C4-2B (cell line): ENCODE results near the gene MLKL.

Source experiments
- H3K27ac ChIP-seq: fragments of 450-650 bp; 2 replicates; pipeline ENCODE4 v1.5.1; 2017
- ZFX ChIP-seq: fragments of 450-650 bp; IDR thresholded peaks from 2 replicates; pipeline ENCODE4 v1.6.1; 2017
- TF ChIP-seq, protein P1 (sequence below): fragments of 450-650 bp; conservative IDR thresholded peaks from 2 replicates; pipeline ENCODE4 v1.5.1; 2017; ENCODE audit warnings: mild to moderate bottlenecking

The MLKL gene

DNA sequence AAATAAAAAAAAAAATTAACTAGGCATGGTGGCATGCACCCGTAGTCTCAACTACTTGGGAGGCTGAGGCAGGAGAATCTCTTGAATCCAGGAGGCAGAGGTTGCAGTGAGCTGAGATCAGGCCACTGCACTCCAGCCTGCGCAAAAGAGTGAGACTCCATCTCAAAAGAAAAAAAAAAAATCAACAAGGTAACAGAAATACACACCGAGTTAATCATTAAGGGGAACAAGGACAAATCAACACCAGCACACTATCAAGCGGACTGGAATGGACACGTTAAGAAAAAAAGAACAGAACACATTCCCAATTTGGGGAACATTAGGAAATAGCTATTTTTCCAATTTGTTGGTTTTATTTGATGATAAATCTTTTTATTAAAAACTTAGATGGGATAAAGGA lies 65.4 kb downstream of the MLKL start:
- TF ChIP-seq ZFX = no peak
- TF ChIP-seq, protein P1, sequence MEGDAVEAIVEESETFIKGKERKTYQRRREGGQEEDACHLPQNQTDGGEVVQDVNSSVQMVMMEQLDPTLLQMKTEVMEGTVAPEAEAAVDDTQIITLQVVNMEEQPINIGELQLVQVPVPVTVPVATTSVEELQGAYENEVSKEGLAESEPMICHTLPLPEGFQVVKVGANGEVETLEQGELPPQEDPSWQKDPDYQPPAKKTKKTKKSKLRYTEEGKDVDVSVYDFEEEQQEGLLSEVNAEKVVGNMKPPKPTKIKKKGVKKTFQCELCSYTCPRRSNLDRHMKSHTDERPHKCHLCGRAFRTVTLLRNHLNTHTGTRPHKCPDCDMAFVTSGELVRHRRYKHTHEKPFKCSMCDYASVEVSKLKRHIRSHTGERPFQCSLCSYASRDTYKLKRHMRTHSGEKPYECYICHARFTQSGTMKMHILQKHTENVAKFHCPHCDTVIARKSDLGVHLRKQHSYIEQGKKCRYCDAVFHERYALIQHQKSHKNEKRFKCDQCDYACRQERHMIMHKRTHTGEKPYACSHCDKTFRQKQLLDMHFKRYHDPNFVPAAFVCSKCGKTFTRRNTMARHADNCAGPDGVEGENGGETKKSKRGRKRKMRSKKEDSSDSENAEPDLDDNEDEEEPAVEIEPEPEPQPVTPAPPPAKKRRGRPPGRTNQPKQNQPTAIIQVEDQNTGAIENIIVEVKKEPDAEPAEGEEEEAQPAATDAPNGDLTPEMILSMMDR = no peak
- H3K27ac ChIP-seq = no peak overlapping the region

DNA sequence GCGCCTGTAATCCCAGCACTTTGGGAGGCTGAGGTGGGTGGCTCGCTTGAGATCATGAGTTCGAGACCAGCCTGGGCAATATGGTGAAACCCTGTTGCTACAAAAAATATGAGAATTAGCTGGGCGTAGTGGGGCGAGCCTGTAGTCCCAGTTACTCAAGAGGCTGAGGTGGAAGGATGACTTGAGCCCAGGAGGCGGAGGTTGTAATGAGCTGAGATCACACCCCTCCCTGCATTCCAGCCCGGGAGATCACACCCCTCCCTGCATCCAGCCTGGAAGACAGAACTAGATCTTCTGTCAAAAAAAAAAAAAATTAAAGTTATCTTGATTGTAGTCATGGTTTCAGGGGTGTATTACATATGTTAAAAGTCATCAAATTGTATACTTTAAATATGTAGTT lies 67.0 kb downstream of the MLKL start:
- TF ChIP-seq, protein P1 = no peak
- no peak for TF ChIP-seq ZFX

DNA sequence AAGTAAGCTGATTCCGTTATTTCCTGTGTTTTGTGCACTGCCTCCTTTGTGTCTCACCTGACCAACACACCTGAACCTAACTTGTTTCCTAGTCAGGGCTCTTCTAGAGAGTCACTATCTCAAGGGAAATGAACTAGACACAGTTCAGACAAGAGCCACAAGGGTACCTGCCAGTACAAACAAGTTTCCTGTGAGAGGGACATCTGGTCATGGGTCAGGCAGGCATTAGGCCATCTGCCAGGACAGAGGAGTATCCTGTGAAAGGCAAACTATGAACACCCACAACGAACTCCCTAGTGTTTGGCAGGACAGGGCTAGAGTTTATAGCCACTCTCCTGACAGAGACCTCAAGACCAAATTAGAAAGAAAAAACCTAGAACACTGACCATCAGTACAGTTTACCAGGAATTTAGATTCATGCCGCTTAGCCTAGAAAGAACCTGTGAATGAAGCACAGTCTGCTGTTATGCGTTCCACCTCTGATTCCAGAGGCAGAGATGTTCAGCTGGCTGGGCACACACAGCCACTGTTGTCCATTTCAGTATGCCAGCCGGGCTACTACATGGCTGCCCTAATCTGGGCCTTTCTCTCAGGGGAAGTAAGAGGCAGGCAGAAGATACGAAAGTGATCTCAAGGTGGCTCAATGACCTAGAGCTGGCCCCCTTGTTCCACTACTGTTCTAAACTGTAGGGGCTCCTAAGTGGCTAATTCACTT lies 73.0 kb downstream of the MLKL start:
- H3K27ac ChIP-seq = peak overlapping the region; percentile 8; the same call in 1 of the 2 replicates
- TF ChIP-seq ZFX = no peak
- TF ChIP-seq, protein P1 = no peak

More for the DNA sequence above, 67.0 kb downstream of the MLKL start:
- H3K27ac ChIP-seq = no peak overlapping the region

DNA sequence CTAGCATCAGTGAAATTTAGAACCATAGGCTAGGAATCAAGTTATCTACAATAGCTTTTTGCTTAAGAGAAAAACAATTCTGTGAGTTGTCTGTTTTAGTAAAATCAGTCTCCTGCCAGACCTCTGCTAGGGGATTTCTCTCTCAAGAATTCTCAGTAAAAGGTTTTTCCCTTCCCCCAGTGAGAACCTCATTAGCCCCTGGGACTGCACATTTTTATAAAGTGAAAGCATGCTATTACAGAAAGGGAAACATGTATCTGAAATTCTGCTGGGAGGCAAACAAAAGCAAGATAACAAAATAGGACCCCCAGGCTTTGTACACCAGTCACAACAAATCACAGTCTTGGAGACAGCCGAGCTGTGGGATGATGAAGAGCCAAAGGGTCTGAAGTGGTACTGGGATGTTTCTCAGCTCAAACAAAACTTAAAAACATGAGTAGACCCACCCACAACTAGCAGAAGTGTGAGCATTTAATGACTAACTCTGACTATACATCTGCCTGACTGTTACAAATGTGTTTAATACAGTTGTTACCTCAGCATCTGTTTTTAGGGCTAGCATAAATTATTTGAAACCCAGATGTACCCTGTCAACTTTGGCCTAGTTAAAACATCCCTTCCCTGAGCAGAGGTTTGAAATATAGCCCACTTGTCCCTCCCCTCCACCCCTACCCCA lies 73.8 kb downstream of the MLKL start:
- H3K27ac ChIP-seq = no peak overlapping the region
- TF ChIP-seq, protein P1 = no peak
- no peak for TF ChIP-seq ZFX

DNA sequence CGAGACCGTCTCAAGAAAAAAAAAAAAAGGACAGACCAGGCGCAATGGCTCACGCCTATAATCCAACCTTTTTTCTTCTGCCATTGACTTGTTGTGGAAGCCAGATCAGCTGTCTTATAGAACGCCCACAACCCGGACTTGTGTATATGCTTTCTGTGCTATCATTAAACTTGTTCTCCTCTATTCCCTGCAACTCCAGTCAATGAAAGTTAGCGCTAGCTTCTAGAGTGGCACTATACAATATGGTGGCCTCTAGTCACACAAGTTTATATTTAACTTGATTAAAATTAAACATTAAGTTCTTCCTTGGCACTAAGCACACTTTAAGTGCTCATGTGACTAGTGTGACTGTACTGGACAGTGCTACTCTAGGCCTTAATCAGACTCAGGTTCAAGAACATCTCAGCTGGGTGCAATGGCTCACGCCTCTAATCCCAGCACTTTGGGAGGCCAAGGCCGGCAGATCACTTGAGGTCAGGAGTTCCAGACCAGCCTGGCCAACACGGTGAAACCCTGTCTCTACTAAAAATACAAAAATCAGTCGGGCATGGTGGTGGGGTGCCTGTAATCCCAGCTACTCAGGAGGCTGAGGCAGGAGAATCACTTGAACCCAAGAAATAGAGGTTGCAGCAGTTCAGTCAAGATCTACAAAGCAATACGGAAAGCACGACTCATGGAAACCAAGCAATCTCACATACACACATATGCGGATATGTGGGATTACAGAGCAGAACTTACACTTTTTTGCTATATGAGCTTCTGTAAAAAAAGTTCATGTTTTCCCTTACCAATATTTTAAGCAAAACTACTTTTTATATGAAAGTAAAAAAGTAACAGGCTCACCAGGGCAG lies 74.9 kb downstream of the MLKL start:
- no peak overlapping the region for H3K27ac ChIP-seq
- TF ChIP-seq ZFX = no peak
- TF ChIP-seq, protein P1 = no peak

DNA sequence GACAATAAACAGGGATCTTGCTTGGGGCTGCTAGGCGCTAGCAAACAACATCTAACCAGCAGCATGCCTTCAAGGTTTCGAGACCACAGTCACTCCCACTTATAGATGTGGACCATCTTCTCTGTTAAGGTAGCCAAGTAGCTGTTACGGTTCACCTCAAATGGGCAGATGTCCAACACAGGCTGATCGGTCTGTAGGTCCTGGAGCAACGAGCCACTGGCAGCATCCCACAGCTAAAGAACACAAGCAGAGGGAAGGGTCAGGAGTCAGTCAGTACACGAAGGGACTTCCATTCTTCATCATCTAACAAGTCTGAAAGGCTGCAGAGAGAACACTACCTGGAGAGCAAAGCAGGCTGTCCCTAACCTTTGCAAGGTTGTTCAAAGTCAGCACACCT lies 76.8 kb downstream of the MLKL start:
- TF ChIP-seq ZFX = no peak
- no peak overlapping the region for H3K27ac ChIP-seq

DNA sequence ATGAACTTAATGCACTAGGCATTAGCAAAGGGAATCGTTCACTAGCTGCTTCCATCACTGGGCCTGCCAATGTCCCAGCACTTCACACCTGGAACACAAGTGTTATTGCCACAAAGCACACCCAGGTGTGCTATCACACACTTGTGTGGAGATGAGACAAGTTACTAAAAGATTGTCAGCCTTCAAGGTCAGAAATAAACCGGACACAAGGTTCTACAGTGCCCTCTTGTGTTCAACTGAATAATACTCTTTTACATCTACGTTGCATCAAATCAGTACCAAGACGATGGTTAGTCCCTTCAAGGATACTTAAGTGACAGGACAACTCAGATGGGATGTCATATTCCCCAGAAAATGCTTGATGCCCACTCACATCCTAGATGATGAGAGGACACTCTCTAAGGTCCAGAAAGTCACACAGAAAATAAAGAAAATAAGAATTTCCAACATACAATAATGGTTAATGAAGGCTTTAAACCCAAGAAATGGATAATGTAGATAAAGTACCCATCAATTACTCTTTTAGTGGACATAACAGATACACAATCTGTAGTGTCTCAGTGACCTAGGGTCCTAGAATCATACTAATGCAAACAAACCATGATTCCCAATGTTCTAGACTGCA lies 77.3 kb downstream of the MLKL start:
- TF ChIP-seq ZFX = no peak
- TF ChIP-seq, protein P1 = peak; percentile 79
- H3K27ac ChIP-seq = no peak overlapping the region
